ENCODE data around the gene OMD. TPM values are rescaled to one million over a fixed set of nuclear protein-coding genes. Genes with fewer than 3 reads are reported as not detected.

The OMD gene
- total RNA-seq, 6 donors from 2014 or later, result 0.67 to 8.1 (median 4.7) TPM

DNA sequence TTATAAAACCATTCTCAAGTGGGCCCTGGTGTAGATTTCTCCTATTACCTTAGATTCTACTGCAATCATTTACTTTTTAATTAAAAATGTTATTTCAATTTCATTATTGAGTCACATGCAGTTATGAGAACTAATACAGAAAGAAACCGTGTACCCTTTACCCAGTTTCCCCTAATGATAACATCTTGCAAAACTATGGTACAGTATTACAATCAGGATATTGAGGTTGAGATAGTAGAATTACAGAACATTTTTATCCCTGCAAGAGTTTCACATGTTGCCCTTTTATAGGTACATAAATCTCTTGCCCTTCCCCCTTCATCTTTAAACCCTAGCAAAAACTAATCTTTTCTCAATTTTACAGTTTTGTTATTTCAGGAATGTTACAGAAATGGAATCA lies 11.0 kb upstream of the OMD start:
- no peak overlapping the region for H3K27ac ChIP-seq
- no peak for TF ChIP-seq POLR2A (IDR thresholded peaks at IDR 0.05)
- no peak for TF ChIP-seq POLR2AphosphoS5 (IDR thresholded peaks at IDR 0.05)
- TF ChIP-seq, protein P1, sequence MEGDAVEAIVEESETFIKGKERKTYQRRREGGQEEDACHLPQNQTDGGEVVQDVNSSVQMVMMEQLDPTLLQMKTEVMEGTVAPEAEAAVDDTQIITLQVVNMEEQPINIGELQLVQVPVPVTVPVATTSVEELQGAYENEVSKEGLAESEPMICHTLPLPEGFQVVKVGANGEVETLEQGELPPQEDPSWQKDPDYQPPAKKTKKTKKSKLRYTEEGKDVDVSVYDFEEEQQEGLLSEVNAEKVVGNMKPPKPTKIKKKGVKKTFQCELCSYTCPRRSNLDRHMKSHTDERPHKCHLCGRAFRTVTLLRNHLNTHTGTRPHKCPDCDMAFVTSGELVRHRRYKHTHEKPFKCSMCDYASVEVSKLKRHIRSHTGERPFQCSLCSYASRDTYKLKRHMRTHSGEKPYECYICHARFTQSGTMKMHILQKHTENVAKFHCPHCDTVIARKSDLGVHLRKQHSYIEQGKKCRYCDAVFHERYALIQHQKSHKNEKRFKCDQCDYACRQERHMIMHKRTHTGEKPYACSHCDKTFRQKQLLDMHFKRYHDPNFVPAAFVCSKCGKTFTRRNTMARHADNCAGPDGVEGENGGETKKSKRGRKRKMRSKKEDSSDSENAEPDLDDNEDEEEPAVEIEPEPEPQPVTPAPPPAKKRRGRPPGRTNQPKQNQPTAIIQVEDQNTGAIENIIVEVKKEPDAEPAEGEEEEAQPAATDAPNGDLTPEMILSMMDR (IDR thresholded peaks at IDR 0.05), result no peak
- no peak for TF ChIP-seq EP300 (IDR thresholded peaks at IDR 0.05)
- DNase-seq (no peak), ATAC-seq (ENCODE audit: low FRiP score in 2 of 2) (no peak)
- H3K27me3 ChIP-seq, result no peaks in the 10 kb centered on the region
- no peak overlapping the region for H3K4me3 ChIP-seq
- 46 to 67% methylated on average over 1 of the region's 1 CpG for WGBS, 2 donors
- H3K4me1 ChIP-seq, result no peaks in the 10 kb centered on the region
- no peaks in the 10 kb centered on the region for H3K36me3 ChIP-seq
- H3K9me3 ChIP-seq, result no peaks in the 10 kb centered on the region

DNA sequence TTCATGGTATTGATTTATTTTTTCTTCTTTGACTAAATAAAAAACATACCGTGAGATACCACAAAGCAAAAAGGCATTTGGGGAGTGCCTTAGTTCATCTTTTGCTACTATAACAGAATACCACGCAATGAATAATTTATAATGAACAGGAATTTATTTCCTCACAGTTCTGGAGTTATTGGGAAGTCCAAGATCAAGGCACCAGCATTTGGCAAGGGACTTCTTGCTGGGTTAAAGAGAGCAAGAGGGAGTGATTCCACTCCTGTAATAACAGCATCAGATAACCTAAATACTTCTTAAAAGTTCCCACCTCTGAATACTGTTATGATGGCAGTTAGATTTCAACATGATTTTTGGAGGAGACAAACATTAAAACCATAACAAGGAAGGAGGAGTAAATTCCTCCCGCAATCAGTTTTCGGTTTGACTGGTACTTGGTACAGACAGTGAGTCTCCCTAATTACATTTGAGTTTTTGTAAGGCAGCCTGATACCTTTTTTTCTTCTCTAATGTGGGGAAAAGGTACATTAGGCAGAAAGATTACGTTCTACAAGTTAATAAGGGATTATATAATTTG lies 8.8 kb upstream of the OMD start:
- ATAC-seq (ENCODE audit: low FRiP score in 2 of 2) (no peak), DNase-seq (no peak)
- no peaks in the 10 kb centered on the region for H3K9me3 ChIP-seq
- H3K27ac ChIP-seq, result no peak overlapping the region
- no peaks in the 10 kb centered on the region for H3K36me3 ChIP-seq
- WGBS, 2 donors, result 89 to 93% methylated on average over 5 of the region's 5 CpGs
- H3K4me3 ChIP-seq, result no peak overlapping the region
- TF ChIP-seq, protein P1 (IDR thresholded peaks at IDR 0.05), result no peak
- TF ChIP-seq POLR2AphosphoS5 (IDR thresholded peaks at IDR 0.05) (no peak), POLR2A (IDR thresholded peaks at IDR 0.05) (no peak), EP300 (IDR thresholded peaks at IDR 0.05) (no peak)
- H3K4me1 ChIP-seq, result no peaks in the 10 kb centered on the region
- H3K27me3 ChIP-seq, result no peaks in the 10 kb centered on the region

DNA sequence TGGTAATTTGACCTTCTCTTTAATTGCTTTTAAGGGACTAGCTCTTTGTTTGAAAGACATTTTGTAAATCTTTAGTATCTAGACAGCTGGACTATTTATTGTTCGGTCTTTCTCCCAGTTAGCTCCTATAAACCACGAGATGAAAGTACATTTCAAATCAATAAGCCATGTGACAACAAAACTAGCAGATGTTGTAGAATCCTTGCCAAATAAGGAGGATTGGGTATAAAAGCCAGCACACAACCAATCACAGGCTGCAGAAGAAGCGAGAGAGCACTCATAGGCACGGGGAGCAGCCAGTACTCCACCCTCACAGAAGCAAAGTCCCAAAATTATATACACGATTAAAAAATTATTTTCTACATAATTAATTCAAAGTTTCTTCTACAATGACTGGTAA lies 8.1 kb upstream of the OMD start:
- H3K27ac ChIP-seq, result no peak overlapping the region

DNA sequence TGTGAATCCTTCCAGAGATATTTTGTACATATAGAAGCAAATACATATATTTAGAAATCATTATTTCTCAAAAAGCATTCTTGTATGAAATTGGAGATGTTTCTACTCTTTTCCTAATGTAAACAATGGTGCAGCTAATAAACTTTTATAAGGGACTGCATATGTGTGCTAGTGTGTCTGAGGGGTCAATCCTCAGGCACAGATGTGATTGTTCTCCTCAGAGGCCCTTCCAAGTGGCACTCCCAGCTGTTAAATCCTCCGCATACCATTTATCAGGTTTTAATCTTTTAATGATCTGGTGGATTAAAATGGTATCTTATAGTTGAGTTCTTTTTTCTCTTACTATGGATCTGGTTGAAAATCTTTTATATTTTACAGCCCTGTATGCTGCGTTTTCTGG lies 5.6 kb upstream of the OMD start:
- Histone ChIP-seq H3K36me3 (no peaks in the 10 kb centered on the region), H3K27ac (no peak overlapping the region), H3K4me1 (no peaks in the 10 kb centered on the region), H3K9me3 (no peaks in the 10 kb centered on the region), H3K27me3 (no peaks in the 10 kb centered on the region), H3K4me3 (no peak overlapping the region)
- DNase-seq, result no peak
- no peak for ATAC-seq (ENCODE audit: low FRiP score in 2 of 2)
- WGBS, 2 donors, result 68 to 100% methylated on average over 2 of the region's 2 CpGs
- TF ChIP-seq, protein P1 (IDR thresholded peaks at IDR 0.05), result no peak
- TF ChIP-seq EP300 (IDR thresholded peaks at IDR 0.05) (no peak), POLR2A (IDR thresholded peaks at IDR 0.05) (no peak), POLR2AphosphoS5 (IDR thresholded peaks at IDR 0.05) (no peak)

More for the DNA sequence above, 8.1 kb upstream of the OMD start:
- H3K4me1 ChIP-seq, result no peaks in the 10 kb centered on the region
- DNase-seq (no peak), ATAC-seq (ENCODE audit: low FRiP score in 2 of 2) (no peak)
- no peak overlapping the region for H3K4me3 ChIP-seq
- H3K9me3 ChIP-seq, result no peaks in the 10 kb centered on the region
- no peaks in the 10 kb centered on the region for H3K27me3 ChIP-seq
- no peaks in the 10 kb centered on the region for H3K36me3 ChIP-seq
- TF ChIP-seq POLR2A (IDR thresholded peaks at IDR 0.05) (no peak), POLR2AphosphoS5 (IDR thresholded peaks at IDR 0.05) (no peak), EP300 (IDR thresholded peaks at IDR 0.05) (no peak)
- TF ChIP-seq, protein P1 (IDR thresholded peaks at IDR 0.05), result no peak
- WGBS, 2 donors, result 80 to 88% methylated on average over 5 of the region's 5 CpGs

DNA sequence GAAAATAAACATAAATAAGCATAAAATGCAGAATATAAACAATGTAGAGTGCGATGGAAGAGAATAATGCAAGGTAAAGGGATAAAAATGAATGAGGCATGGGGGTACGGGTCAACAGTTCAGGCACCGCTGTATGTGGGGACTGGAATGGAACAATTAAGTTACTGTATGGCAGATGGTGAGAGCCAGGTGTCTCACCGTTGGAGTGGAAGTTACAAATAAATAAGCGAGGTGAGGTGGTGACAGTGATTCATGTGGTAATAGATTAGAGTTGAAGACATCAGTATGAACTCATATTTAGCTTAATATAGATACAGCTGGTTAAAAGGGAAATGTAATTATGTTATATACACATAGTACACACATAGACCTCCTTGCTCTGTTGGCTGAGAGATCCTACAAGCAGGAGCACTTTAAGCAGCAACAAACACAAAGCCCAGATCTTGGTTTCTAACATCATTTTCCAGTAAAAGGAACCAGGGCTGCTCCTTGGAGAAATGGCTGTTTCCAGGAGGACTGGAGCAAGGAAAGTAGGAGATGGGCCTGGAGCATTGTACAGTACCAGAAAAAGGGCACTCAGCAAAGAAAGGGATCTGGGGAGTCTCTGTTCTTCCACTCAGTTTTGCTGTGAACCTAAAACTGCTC lies 2.4 kb upstream of the OMD start:
- Histone ChIP-seq H3K27me3 (no peaks in the 10 kb centered on the region), H3K9me3 (no peaks in the 10 kb centered on the region), H3K27ac (peak overlapping the region in 1 of 4 donors; percentile 2), H3K4me1 (no peaks in the 10 kb centered on the region), H3K4me3 (no peak overlapping the region), H3K36me3 (no peaks in the 10 kb centered on the region)
- ATAC-seq (ENCODE audit: low FRiP score in 2 of 2), result no peak
- 77 to 78% methylated on average over 5 of the region's 5 CpGs for WGBS, 2 donors
- DNase-seq, result no peak
- TF ChIP-seq POLR2A (IDR thresholded peaks at IDR 0.05) (no peak), EP300 (IDR thresholded peaks at IDR 0.05) (no peak), POLR2AphosphoS5 (IDR thresholded peaks at IDR 0.05) (no peak)
- TF ChIP-seq, protein P1 (IDR thresholded peaks at IDR 0.05), result no peak

Measured in upper lobe of left lung (tissue), 6 donors.